Fibroblast of the aortic adventitia (primary cell): ENCODE results near the gene GPR31. TPM values are rescaled to one million over a fixed set of nuclear protein-coding genes. Genes with fewer than 3 reads are reported as not detected.
"Not testable (repeated sequence)": the region's sequence is repeated elsewhere in the genome, so short reads cannot be mapped to it uniquely, and the experiment has no call there.

Experiments
- DNase-seq: peaks from one replicate; pipeline ENCODE4 v3.0.0-alpha.2; 2010; ENCODE audit warnings: low read depth
- H3K4me3 ChIP-seq: 2 replicates; pipeline ENCODE4 v1.5.1; 2011; ENCODE audit warnings: low read depth, mild to moderate bottlenecking, control low read depth, low read length, moderate library complexity
- CTCF ChIP-seq: IDR thresholded peaks from 2 replicates; pipeline ENCODE4 v1.5.1; 2011; ENCODE audit warnings: mild to moderate bottlenecking, low read length, control low read depth, inconsistent platforms; ENCODE audit not compliant: insufficient read depth
- total RNA-seq: library from RNA; depleted of rRNA; stranded (reverse); fragments of >200 nt; gene quantifications from 2 replicates; pipeline ENCODE4 v1.2.3, GENCODE V29; 2012; ENCODE audit warnings: low replicate concordance

The GPR31 gene
- total RNA-seq, 1 donor: not detected

DNA sequence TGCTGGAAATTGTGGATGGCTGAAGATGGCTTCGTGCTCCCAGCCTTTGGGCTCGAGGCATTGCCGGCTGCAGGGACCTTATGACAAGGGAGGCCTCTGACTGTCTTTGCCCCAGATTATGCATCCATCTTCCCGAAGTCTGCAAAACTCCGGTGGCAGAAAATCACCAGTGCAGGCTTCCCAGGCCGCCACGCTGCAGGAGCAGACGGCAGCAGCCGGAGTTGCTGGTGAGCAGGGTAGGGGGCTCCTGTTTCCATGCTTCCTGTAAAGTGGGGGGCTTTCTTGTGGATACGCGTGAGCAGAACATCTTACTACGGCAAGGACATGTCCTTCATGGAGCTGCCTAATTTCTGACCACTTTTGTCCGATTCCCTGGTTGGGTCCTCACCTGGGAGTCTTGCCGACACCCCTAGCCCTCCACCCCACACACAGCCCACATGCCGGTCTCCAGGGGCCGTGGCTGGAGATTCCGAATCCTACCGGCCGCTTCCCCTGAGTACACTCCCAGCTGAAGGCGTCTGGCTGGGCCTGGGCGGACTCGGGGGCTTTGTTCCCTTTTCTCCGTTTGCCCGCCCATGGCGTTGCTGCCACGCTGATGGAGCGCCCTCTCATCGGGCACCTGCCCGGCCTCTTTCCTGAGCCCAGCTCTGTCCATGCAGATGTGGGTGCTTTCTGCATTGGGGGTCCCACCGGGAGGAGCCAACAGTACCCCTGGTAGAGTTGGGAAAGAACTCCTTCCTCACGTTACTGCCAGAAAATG, 21.3 kb upstream of the GPR31 start:
- H3K4me3 ChIP-seq, DNase-seq: not testable (repeated sequence)

DNA sequence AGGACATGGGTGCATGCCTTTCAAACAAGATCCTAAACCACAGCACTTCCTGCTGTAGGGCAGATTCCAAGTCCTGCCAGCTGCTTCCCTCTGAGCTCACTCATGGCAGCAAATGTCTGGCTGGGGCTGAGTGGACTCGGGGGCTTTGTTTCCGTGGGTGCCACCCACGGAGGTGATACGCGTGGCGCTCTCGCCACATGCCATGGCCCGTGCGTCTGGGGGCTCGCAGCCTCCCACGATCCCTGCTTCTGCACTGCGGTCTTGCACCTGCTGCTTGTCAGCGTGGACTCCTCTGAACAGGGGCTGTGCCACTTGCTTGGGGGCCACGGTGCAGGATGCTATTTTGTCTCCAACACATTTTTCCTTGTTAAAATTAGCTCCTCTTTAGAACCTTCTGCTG, 19.5 kb upstream of the GPR31 start:
- DNase-seq, H3K4me3 ChIP-seq: not testable (repeated sequence)

DNA sequence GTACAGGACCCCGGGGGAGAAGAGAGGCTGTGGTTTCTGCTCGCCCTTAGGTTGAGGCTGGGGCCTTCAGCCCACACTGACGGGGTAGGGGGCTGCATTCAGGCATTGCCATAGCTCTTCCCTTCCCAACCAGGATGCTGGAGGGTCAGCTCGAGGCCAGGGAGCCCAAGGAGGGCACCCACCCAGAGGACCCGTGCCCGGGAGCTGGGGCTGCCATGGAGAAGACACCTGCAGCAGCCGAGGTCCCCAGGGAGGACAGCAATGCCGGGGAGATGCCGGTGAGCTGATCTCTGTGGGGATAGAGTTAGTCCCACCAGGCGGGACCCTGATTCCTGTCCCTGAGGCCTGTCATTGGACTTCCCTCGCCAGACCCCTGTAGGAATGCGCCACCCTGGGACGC, 14.2 kb upstream of the GPR31 start:
- not testable (repeated sequence) for H3K4me3 ChIP-seq, DNase-seq

- DNase-seq, H3K4me3 ChIP-seq: not testable (repeated sequence)
Measured at GRCh38 chr6:167171300-167171699, 13.5 kb upstream of the GPR31 start.

- DNase-seq, H3K4me3 ChIP-seq: not testable (repeated sequence)
Measured at GRCh38 chr6:167169867-167170266, 12.1 kb upstream of the GPR31 start.

DNA sequence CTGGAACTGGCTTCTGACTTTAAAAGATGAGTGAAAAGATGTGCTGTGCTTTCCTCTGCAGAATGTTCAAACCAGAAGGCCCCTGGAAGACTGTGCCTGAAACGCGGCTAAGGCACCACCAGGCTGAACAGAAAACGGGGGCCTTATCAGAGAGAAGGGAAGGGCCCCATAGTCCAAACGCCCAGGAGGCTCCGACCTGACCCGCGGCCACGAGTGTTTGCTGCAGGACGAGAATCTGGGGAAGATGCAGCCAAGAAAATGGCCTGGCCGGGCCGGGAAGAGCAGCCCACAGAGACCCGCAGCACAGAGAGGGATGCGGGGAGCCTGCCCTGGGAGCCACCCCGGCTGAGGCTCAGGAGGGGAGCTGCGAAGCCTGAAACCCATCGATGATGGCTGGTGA, 10.5 kb upstream of the GPR31 start:
- not testable (repeated sequence) for H3K4me3 ChIP-seq, DNase-seq

DNA sequence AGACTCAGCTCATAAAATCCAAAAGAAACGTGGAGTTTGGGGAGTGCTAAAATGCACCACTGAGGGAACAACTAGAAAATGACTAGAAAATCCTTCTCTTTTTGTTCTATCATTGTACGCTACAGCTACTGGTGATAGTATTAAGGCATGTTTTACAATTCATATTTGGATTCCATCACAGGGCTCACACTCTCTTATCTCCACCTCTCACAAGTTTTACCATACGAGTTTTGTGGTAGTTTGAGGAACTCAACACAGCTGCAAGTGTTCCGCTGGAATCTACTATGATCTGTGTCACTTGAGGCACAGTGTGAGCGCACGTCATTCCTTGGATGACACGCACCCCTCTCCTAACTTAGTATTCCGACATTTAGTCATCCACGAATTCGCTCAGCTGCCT, 9.9 kb upstream of the GPR31 start:
- not testable (repeated sequence) for DNase-seq, H3K4me3 ChIP-seq

GRCh38 chr6:167165858-167166471, 8.2 kb upstream of the GPR31 start:
- no peak for TF ChIP-seq CTCF
- H3K4me3 ChIP-seq: no peak overlapping the region
- DNase-seq: no peak

- no peak for DNase-seq
- TF ChIP-seq CTCF: no peak
- no peak overlapping the region for H3K4me3 ChIP-seq
Measured at GRCh38 chr6:167164261-167164660, 6.5 kb upstream of the GPR31 start.

DNA sequence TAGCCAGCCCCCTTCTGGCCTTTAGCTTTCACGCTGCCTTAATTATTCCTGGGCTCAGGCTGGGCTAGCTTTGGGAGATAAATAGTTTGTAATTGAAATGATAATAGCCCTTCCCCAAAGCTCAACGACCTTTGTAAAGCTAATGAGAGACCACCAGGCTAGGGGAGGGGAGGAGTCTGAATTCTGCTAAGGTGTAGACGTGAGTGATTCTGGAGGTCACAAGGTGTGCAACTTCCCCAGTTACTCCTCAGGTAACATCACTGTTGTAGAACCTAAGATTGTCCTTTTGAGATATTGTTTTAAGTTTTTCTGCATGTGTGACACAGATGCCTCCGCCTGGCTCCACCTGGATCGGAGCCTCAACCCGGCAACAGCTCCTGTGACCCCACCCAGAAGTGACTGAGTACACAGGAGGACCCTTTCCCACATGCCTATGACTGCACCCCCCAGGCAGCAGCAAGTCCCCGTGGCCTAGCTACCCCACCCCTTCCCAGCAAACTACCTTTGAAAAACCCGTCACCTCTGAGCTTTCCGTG, 5.8 kb upstream of the GPR31 start:
- H3K4me3 ChIP-seq: no peak overlapping the region
- no peak for TF ChIP-seq CTCF
- no peak for DNase-seq
